ENCODE data around the gene GNB5. TPM values are rescaled to one million over a fixed set of nuclear protein-coding genes. Genes with fewer than 3 reads are reported as not detected.
A peak's percentile ranks its signal among the peaks of the same experiment; 100 is the strongest.

Gene GNB5
- total RNA-seq, 1 experiment from 2014 or later, result 29.8 TPM

GRCh38 chr15:52161406-52161966 is 29.7 kb downstream of the GNB5 start:
- H4K8ac ChIP-seq (replicated peaks; ENCODE audit: insufficient read length, low read depth, low read length), result no peak overlapping the region
- no peak overlapping the region for H3K14ac ChIP-seq (ENCODE audit: insufficient read depth, low read length)
- no peak overlapping the region for H3K4ac ChIP-seq (ENCODE audit: low read depth, low read length)
- peaks cover 2 to 9% (median 3%) of the 10 kb centered on the region in 3 experiments; a peak in 5 of 7 replicates for H3K36me3 Mint-ChIP-seq (ENCODE audit: insufficient read depth in 1 of 3, low read depth in 3 of 3)
- H2BK15ac ChIP-seq (ENCODE audit: low read depth, low read length), result no peak overlapping the region
- H4K91ac ChIP-seq (ENCODE audit: insufficient read length, low read depth, low read length), result no peak overlapping the region
- H3K27ac Mint-ChIP-seq, result peak overlapping the region in 2 of 3 experiments; percentile 7 to 37; a peak in 2 of 7 replicates
- no peaks in the 10 kb centered on the region for H3K79me1 ChIP-seq (ENCODE audit: insufficient read depth, low read depth, low read length, poor library complexity, severe bottlenecking)
- no peak overlapping the region for H2BK5ac ChIP-seq (ENCODE audit: insufficient read length, low read length)
- no peaks in the 10 kb centered on the region for H3K27me3 Mint-ChIP-seq (ENCODE audit: low read depth)
- no peak overlapping the region for H4K5ac ChIP-seq (ENCODE audit: insufficient read length, low read depth, low read length)
- no peak overlapping the region for H2AK5ac ChIP-seq (ENCODE audit: insufficient read length, low read length)
- H2BK20ac ChIP-seq (ENCODE audit: low read depth, low read length, poor library complexity, severe bottlenecking), result no peak overlapping the region
- no peak overlapping the region for H3K27ac ChIP-seq (ENCODE audit: insufficient read length, low read depth, low read length)
- no peak for TF ChIP-seq CTCF (conservative IDR thresholded peaks at IDR 0.05)
- H3K9me3 Mint-ChIP-seq, result no peaks in the 10 kb centered on the region
- H3K56ac ChIP-seq (ENCODE audit: insufficient read length, low read depth, low read length), result no peak overlapping the region
- H3K9me3 ChIP-seq (ENCODE audit: control insufficient read depth, low read depth, low read length), result no peaks in the 10 kb centered on the region
- H3K79me2 ChIP-seq (ENCODE audit: insufficient read depth, low read length), result no peaks in the 10 kb centered on the region
- H2AFZ ChIP-seq (ENCODE audit: low read length), result no peak overlapping the region
- H3K23me2 ChIP-seq (ENCODE audit: insufficient read length, low read depth, low read length, poor library complexity, severe bottlenecking), result no peaks in the 10 kb centered on the region
- no peak overlapping the region for H3T11ph ChIP-seq (ENCODE audit: low read length)
- H2BK120ac ChIP-seq (ENCODE audit: low read depth, low read length, poor library complexity, severe bottlenecking), result no peak overlapping the region
- no peaks in the 10 kb centered on the region for H4K20me1 ChIP-seq (ENCODE audit: control insufficient read depth, insufficient read depth, insufficient read length)
- no peak overlapping the region for H3K4me3 Mint-ChIP-seq
- no peaks in the 10 kb centered on the region for H3K27me3 ChIP-seq (ENCODE audit: insufficient read depth, low read length)
- no peaks in the 10 kb centered on the region; the same call in 1 of the 2 replicates for H3K4me1 ChIP-seq (ENCODE audit: insufficient read depth, low read length)
- no peak for DNase-seq
- no CpG with 5 or more reads among the region's 13 CpGs for WGBS (ENCODE audit: extremely low coverage, insufficient read length, low lambda C conversion rate)
- peaks cover 0 to 7% of the 10 kb centered on the region in 2 experiments; a peak in 2 of 4 replicates for H3K4me1 Mint-ChIP-seq
- no peak overlapping the region for H3K18ac ChIP-seq (ENCODE audit: insufficient read length, low read depth, low read length)
- H3K4me2 ChIP-seq (ENCODE audit: insufficient read depth, insufficient read length, low read length), result no peak overlapping the region
- no peak overlapping the region for H2BK12ac ChIP-seq (ENCODE audit: insufficient read length, low read depth, low read length)
- H3K9ac ChIP-seq (ENCODE audit: extremely low read depth, insufficient read length, low read length), result no peak overlapping the region
- H3K23ac ChIP-seq (ENCODE audit: insufficient read length, low read depth, low read length), result no peak overlapping the region

Measured in H9 (cell line).